Naive B cell (primary cell): ENCODE data around the gene ERI3. TPM values are rescaled to one million over a fixed set of nuclear protein-coding genes. Genes with fewer than 3 reads are reported as not detected.

ENCODE experiments used
- ATAC-seq, 2 donors: fragments of 150-1000 bp; cut with Tn5 transposase; 2 replicates each; pipeline ENCODE4 v1.10.0; 2021; ENCODE audit warnings: low read depth in 2 of 2, mild to moderate bottlenecking in 2 of 2, moderate library complexity in 2 of 2
- DNase-seq: peaks from one replicate; pipeline ENCODE4 v3.0.0; 2022
- H3K27ac Mint-ChIP-seq, 6 donors: one replicate each; pipeline ENCODE4 v1.8.0; 2020 to 2022; ENCODE audit warnings: mild to moderate bottlenecking in 6 of 6, mixed read lengths in 6 of 6, moderate library complexity in 5 of 6, inconsistent platforms in 2 of 6
- H3K27me3 Mint-ChIP-seq, 3 donors: one replicate each; pipeline ENCODE4 v1.8.0; 2021 to 2022; ENCODE audit warnings: mixed read lengths in 3 of 3, mild to moderate bottlenecking in 1 of 3
- H3K36me3 Mint-ChIP-seq, 2 donors: one replicate each; pipeline ENCODE4 v1.8.0; 2020 to 2022; ENCODE audit warnings: mixed read lengths in 2 of 2, inconsistent platforms in 1 of 2, mild to moderate bottlenecking in 1 of 2
- H3K4me1 Mint-ChIP-seq, 3 donors: one replicate each; pipeline ENCODE4 v1.8.0; 2020 to 2022; ENCODE audit warnings: mixed read lengths in 3 of 3, inconsistent platforms in 1 of 3, mild to moderate bottlenecking in 1 of 3, moderate library complexity in 1 of 3
- H3K4me3 Mint-ChIP-seq, 8 donors: one replicate each; pipeline ENCODE4 v1.8.0; 2020 to 2022; ENCODE audit warnings: mild to moderate bottlenecking in 8 of 8, mixed read lengths in 8 of 8, moderate library complexity in 8 of 8, inconsistent platforms in 2 of 8
- H3K9me3 Mint-ChIP-seq, 7 donors: one replicate each; pipeline ENCODE4 v1.8.0; 2020 to 2022; ENCODE audit warnings: mixed read lengths in 7 of 7, mild to moderate bottlenecking in 5 of 7, inconsistent platforms in 2 of 7, moderate library complexity in 1 of 7
- polyA plus RNA-seq, 6 donors: library from polyadenylated mRNA; unstranded; fragments of 300-500 nt; fragmentation: Illumina TruSeq; gene quantifications; one replicate each; pipeline ENCODE4 v1.2.3, GENCODE V29; 2021; ENCODE audit warnings: low read depth in 6 of 6

The ERI3 gene
- polyA plus RNA-seq, 6 donors from 2014 or later, result 42.3 to 69.2 (median 47.9) TPM

- Mint-ChIP-seq H3K36me3 (no peaks in the 10 kb centered on the region), H3K27me3 (peaks cover 5 to 36% (median 12%) of the 10 kb centered on the region in 3 donors), H3K4me3 (no peak overlapping the region), H3K27ac (no peak overlapping the region), H3K9me3 (no peaks in the 10 kb centered on the region), H3K4me1 (no peaks in the 10 kb centered on the region)
- ATAC-seq (no peak), DNase-seq (no peak)
Observed at GRCh38 chr1:44366371-44366975, 11.4 kb upstream of the ERI3 start.

DNA sequence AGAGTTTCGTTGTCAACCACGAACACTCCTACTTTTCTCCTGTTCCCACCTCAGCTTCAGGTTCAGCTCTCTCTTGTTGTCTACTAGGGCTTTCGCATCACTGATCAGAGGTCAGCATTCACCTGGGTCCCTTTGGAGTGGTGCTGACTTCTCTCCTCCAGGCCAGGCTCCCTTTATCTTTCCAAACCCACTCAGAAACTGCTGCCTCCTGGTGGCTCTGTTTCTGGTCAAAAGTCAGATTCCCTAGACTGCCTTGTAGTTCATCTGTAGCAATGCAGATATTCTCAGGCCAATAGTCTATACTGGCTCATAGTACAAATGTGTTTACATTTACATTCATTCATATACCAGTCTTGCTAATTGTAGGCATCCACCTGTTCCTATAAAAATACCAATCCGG is 6.4 kb upstream of the ERI3 start:
- ATAC-seq (no peak), DNase-seq (no peak)
- no peaks in the 10 kb centered on the region for H3K36me3 Mint-ChIP-seq
- H3K4me3 Mint-ChIP-seq, result no peak overlapping the region
- H3K27me3 Mint-ChIP-seq, result peaks cover 0 to 11% (median under 1%) of the 10 kb centered on the region in 3 donors
- H3K9me3 Mint-ChIP-seq, result no peaks in the 10 kb centered on the region
- H3K27ac Mint-ChIP-seq, result peak overlapping the region in 1 of 6 donors; percentile 38
- H3K4me1 Mint-ChIP-seq, result no peaks in the 10 kb centered on the region

DNA sequence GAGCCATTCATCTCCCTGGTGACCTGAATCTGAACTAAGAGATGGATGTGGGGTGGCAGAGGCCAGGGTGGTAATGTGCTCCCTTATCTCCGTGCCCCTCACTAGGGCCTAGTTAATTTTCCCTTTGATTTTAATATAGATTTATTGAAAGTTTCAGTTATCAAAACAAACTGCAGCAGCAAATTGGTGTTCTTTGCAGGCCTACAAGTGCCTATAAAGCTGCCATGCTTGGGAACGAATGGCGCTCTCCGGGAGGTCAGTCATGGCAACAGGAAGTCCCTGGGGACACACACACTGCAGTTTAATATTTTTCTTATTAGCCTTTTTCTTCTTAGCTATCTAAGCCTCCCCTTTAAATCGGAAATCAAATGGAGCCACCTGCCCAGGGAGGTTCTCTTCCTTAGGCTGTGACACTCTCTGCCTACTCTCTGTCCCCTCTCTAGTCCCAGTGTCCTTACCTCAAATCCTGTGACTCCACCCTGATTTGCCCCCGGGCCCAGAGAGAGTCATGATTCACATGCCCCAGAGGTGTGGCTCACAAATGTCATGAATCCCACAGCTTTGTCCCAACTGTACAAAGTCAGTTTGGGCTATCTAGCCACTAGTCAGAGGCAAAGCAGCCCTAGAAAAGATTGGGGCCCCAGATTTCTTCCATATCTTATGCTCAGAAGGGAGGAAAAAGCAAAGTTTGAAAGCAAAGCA is 4.3 kb upstream of the ERI3 start:
- peaks cover 0 to 9% (median 0%) of the 10 kb centered on the region in 3 donors for H3K27me3 Mint-ChIP-seq
- ATAC-seq (no peak), DNase-seq (no peak)
- peak overlapping the region in 1 of 6 donors; percentile 61 for H3K27ac Mint-ChIP-seq
- H3K36me3 Mint-ChIP-seq, result no peaks in the 10 kb centered on the region
- no peaks in the 10 kb centered on the region for H3K9me3 Mint-ChIP-seq
- peaks cover 13 to 15% (median 14%) of the 10 kb centered on the region in 3 donors for H3K4me1 Mint-ChIP-seq
- H3K4me3 Mint-ChIP-seq, result no peak overlapping the region

GRCh38 chr1:44357710-44358109 is 2.7 kb upstream of the ERI3 start:
- no peaks in the 10 kb centered on the region for H3K27me3 Mint-ChIP-seq
- DNase-seq, result no peak

DNA sequence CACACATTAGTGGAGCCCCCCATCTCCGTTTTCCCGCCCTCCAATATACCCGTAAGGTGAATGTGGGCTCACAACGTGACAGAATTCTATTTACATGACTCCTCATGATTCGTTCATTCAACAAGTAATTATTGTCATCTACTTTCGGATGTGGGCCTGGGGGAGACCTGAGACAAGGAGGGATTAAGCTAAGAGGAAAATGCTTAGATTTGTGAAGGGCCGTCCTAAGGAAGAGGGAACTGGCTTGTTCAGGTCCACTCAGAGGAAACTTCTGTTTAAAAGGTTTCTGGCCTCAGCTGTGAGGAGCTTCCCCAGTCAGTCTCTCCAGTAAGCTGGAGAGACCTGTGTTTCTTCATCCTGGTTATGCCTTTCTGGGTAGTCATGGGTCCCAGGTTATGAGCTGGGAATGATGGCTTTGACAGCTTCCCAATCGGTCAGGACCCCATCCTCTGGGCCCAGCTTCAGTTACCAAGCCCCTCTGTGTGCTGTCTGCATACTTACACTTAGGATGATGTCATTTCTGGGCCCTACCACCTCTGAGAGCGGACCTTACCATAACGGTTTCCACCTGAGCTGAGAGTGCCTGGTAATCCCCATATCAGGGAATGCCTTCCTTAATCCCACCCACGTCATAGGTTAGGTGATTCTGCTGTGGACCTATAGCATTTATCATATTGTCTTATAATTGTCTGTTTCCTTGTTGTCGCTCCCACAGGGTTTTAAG is 687 bp upstream of the ERI3 start:
- Mint-ChIP-seq H3K4me3 (peak overlapping the region; percentile 87 to 98 (median 97)), H3K9me3 (no peaks in the 10 kb centered on the region), H3K27ac (peak overlapping the region; percentile 87 to 96 (median 93)), H3K36me3 (no peaks in the 10 kb centered on the region), H3K4me1 (peaks cover 29 to 36% (median 31%) of the 10 kb centered on the region in 3 donors), H3K27me3 (no peaks in the 10 kb centered on the region)
- DNase-seq, result no peak
- ATAC-seq, result no peak

More at GRCh38 chr1:44357710-44358109, 2.7 kb upstream of the ERI3 start:
- Mint-ChIP-seq H3K9me3 (no peaks in the 10 kb centered on the region), H3K27ac (no peak overlapping the region), H3K4me1 (peaks cover 22 to 27% (median 26%) of the 10 kb centered on the region in 3 donors), H3K36me3 (no peaks in the 10 kb centered on the region), H3K4me3 (no peak overlapping the region)
- no peak for ATAC-seq

- no peaks in the 10 kb centered on the region for H3K27me3 Mint-ChIP-seq
- H3K36me3 Mint-ChIP-seq, result no peaks in the 10 kb centered on the region
- peaks cover 29 to 36% (median 31%) of the 10 kb centered on the region in 3 donors for H3K4me1 Mint-ChIP-seq
- ATAC-seq (no peak), DNase-seq (peak; percentile 2)
- H3K9me3 Mint-ChIP-seq, result no peaks in the 10 kb centered on the region
- H3K27ac Mint-ChIP-seq, result peak overlapping the region; percentile 2 to 92 (median 88)
- peak overlapping the region; percentile 87 to 94 (median 92) for H3K4me3 Mint-ChIP-seq
Observed at GRCh38 chr1:44354268-44354839, 703 bp downstream of the ERI3 start.

DNA sequence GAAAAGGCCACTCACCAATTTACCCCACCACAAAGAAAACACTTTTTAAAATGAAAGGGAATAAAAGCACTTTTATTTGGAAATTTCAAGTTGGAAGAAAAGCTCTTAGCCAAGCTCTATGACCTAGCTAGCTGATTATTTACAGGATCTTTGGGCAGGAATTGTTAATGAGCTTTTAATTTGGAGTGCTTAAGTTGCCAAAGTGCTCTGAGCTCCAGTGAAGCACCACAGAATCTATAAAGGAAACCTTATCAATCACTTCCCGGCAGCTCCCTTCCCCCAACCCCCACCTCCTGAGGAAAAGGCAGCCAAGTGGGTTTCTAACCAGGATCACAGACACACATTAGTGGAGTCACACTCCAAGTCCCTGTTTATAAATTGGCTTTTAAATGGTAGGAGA is 1.5 kb downstream of the ERI3 start:
- DNase-seq (no peak), ATAC-seq (no peak)
- Mint-ChIP-seq H3K4me1 (peaks cover 29 to 36% (median 31%) of the 10 kb centered on the region in 3 donors), H3K9me3 (no peaks in the 10 kb centered on the region), H3K27me3 (no peaks in the 10 kb centered on the region), H3K27ac (peak overlapping the region in 1 of 6 donors; percentile 45), H3K36me3 (no peaks in the 10 kb centered on the region), H3K4me3 (peak overlapping the region in 6 of 8 donors; percentile 23 to 94 (median 90))

- ATAC-seq (no peak), DNase-seq (no peak)
- Mint-ChIP-seq H3K27me3 (no peaks in the 10 kb centered on the region), H3K27ac (peak overlapping the region in 1 of 6 donors; percentile 82), H3K4me1 (peaks cover 31 to 46% (median 43%) of the 10 kb centered on the region in 3 donors), H3K36me3 (no peaks in the 10 kb centered on the region), H3K9me3 (no peaks in the 10 kb centered on the region), H3K4me3 (peak overlapping the region in 1 of 8 donors; percentile 94)
Observed at GRCh38 chr1:44351289-44351688, 3.8 kb downstream of the ERI3 start.

DNA sequence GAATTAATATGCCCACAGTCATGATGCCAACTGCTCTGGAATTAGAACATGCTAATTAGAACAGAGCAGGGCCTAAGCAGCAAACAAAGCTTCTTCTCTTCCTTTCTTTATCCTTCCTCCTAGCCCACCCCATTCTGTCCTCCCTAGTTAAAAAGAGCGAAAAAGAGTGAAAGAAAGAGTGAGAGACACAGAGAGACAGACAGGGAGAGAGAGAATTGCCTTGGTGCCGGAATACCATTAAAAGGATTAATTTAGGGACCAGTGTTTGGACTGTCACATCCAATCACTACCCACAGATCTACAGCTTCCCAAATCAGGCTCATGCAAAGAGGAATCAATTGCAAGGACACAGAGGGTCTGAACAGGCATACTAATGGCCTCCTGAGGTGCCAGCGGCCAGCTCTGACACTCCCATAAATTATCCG is 7.0 kb downstream of the ERI3 start:
- peaks cover 10 to 38% (median 25%) of the 10 kb centered on the region in 3 donors for H3K4me1 Mint-ChIP-seq
- H3K9me3 Mint-ChIP-seq, result no peaks in the 10 kb centered on the region
- no peak overlapping the region for H3K4me3 Mint-ChIP-seq
- peak overlapping the region in 2 of 6 donors; percentile 14 to 21 for H3K27ac Mint-ChIP-seq
- no peak for ATAC-seq
- H3K27me3 Mint-ChIP-seq, result no peaks in the 10 kb centered on the region
- no peaks in the 10 kb centered on the region for H3K36me3 Mint-ChIP-seq
- DNase-seq, result no peak

GRCh38 chr1:44347280-44347679 is 7.8 kb downstream of the ERI3 start:
- H3K9me3 Mint-ChIP-seq, result no peaks in the 10 kb centered on the region
- H3K4me1 Mint-ChIP-seq, result peaks cover 5 to 34% (median 24%) of the 10 kb centered on the region in 3 donors
- ATAC-seq (no peak), DNase-seq (no peak)
- H3K27me3 Mint-ChIP-seq, result no peaks in the 10 kb centered on the region
- no peak overlapping the region for H3K4me3 Mint-ChIP-seq
- H3K36me3 Mint-ChIP-seq, result no peaks in the 10 kb centered on the region
- peak overlapping the region in 1 of 6 donors; percentile 1 for H3K27ac Mint-ChIP-seq

GRCh38 chr1:44346878-44347277 is 8.2 kb downstream of the ERI3 start:
- H3K36me3 Mint-ChIP-seq, result no peaks in the 10 kb centered on the region
- no peak overlapping the region for H3K4me3 Mint-ChIP-seq
- H3K27me3 Mint-ChIP-seq, result no peaks in the 10 kb centered on the region
- H3K4me1 Mint-ChIP-seq, result peaks cover 5 to 38% (median 24%) of the 10 kb centered on the region in 3 donors
- H3K9me3 Mint-ChIP-seq, result no peaks in the 10 kb centered on the region
- no peak overlapping the region for H3K27ac Mint-ChIP-seq
- DNase-seq, result no peak
- no peak for ATAC-seq

- no peaks in the 10 kb centered on the region for H3K9me3 Mint-ChIP-seq
- no peaks in the 10 kb centered on the region for H3K36me3 Mint-ChIP-seq
- ATAC-seq (no peak), DNase-seq (no peak)
- no peaks in the 10 kb centered on the region for H3K27me3 Mint-ChIP-seq
- peak overlapping the region in 1 of 6 donors; percentile 34 for H3K27ac Mint-ChIP-seq
- peaks cover 5 to 37% (median 24%) of the 10 kb centered on the region in 3 donors for H3K4me1 Mint-ChIP-seq
- H3K4me3 Mint-ChIP-seq, result no peak overlapping the region
Observed at GRCh38 chr1:44346184-44346583, 8.9 kb downstream of the ERI3 start.

DNA sequence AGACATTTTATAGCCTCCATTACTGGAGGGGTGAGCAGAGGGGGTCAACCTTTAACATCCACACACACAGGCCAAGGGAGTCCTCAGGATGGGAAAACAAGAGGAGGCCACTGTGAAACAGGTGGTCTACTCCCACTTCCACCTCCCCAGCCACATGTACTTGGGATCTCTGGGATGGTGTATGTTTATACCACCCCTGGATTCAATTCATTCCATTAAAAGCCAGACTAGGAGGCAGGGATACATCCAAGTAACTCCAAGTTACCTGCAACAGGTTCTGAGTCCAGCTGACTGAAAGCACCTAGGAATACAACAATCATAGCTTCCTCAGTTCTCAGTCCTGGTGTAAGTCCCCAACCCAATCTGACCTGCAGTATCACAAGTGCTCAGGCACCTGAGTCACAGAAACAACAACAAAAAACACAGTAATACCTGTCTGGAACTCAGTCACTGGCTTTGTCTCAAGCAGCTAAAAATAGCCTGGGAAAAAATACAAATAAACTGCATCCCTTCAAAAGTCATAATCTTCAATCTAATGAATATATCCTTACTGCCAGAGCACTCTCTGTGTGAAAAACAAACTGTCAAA is 9.8 kb downstream of the ERI3 start:
- Mint-ChIP-seq H3K4me3 (no peak overlapping the region), H3K9me3 (no peaks in the 10 kb centered on the region), H3K4me1 (peaks cover 8 to 46% (median 24%) of the 10 kb centered on the region in 3 donors), H3K36me3 (no peaks in the 10 kb centered on the region), H3K27me3 (no peaks in the 10 kb centered on the region), H3K27ac (peak overlapping the region in 1 of 6 donors; percentile 44)
- DNase-seq (no peak), ATAC-seq (no peak)
